ENCODE results near the gene FGFR3. TPM values are rescaled to one million over a fixed set of nuclear protein-coding genes. Genes with fewer than 3 reads are reported as not detected.

Gene FGFR3
- total and polyA plus RNA-seq, 2 of the 8 experiments (the other 6 are each of a cell fraction or from before 2014, with no cell fraction given) = 9.0 to 19.5 TPM

- Histone ChIP-seq H3K23me2 (ENCODE audit: low read depth, low read length) (no peaks in the 10 kb centered on the region), H3K9ac (replicated peaks in 1 of 4; ENCODE audit: extremely low read depth in 1 of 4, low read depth in 3 of 4, low read length in 3 of 4) (no peak overlapping the region), H4K5ac (ENCODE audit: insufficient read length, low read depth, low read length) (no peak overlapping the region), H2BK12ac (ENCODE audit: low read depth, low read length) (no peak overlapping the region), H2BK5ac (ENCODE audit: low read depth, low read length) (no peak overlapping the region), H3K79me1 (ENCODE audit: low read depth, low read length) (no peaks in the 10 kb centered on the region), H3K23ac (ENCODE audit: insufficient read length) (no peak overlapping the region), H2AFZ (ENCODE audit: low read length) (no peak overlapping the region), H2BK15ac (ENCODE audit: low read length) (no peak overlapping the region), H3K36me3 (ENCODE audit: control insufficient read depth in 2 of 4, insufficient read depth in 4 of 4, low read length in 3 of 4) (no peaks in the 10 kb centered on the region), H3K79me2 (ENCODE audit: control insufficient read depth in 1 of 2, insufficient read depth in 2 of 2, low read length in 2 of 2) (no peaks in the 10 kb centered on the region), H3K27ac (ENCODE audit: low read depth, low read length) (no peak overlapping the region), H3K27me3 (replicated peaks in 1 of 4; ENCODE audit: control insufficient read depth in 3 of 4, extremely low read depth in 1 of 4, insufficient read depth in 3 of 4, low read length in 3 of 4) (peaks cover 0 to 2% (median 0%) of the 10 kb centered on the region in 4 experiments; a peak in 1 of 7 replicates), H3K4ac (replicated peaks; ENCODE audit: insufficient read length, low read depth, low read length) (no peak overlapping the region), H2BK120ac (replicated peaks; ENCODE audit: low read depth, low read length) (no peak overlapping the region), H4K91ac (replicated peaks; ENCODE audit: insufficient read length, low read length) (no peak overlapping the region), H4K8ac (ENCODE audit: extremely low read depth, insufficient read depth, low read length) (no peak overlapping the region; the same call in 1 of the 2 replicates), H3K4me2 (ENCODE audit: insufficient read depth in 1 of 2, low read depth in 2 of 2, low read length in 2 of 2) (no peak overlapping the region), H3K9me3 (ENCODE audit: insufficient read depth in 2 of 2, low read depth in 1 of 2, low read length in 1 of 2) (no peaks in the 10 kb centered on the region), H3K18ac (ENCODE audit: extremely low read depth, low read length) (no peak overlapping the region), H2BK20ac (ENCODE audit: low read length) (no peak overlapping the region), H3K14ac (ENCODE audit: insufficient read length) (no peak overlapping the region), H3K56ac (replicated peaks; ENCODE audit: insufficient read length, low read depth, low read length) (no peak overlapping the region), H2AK5ac (ENCODE audit: low read depth, low read length) (no peak overlapping the region), H4K20me1 (replicated peaks in 1 of 2; ENCODE audit: control insufficient read depth in 1 of 2, insufficient read depth in 2 of 2, low read length in 2 of 2) (no peaks in the 10 kb centered on the region), H3K4me1 (replicated peaks in 1 of 4; ENCODE audit: control insufficient read depth in 3 of 4, insufficient read depth in 4 of 4, low read length in 3 of 4) (peaks cover 0 to 18% (median 13%) of the 10 kb centered on the region in 4 experiments; a peak in 6 of 7 replicates), H3K4me3 (ENCODE audit: extremely low read depth in 1 of 4, insufficient read depth in 2 of 4, low read depth in 3 of 4, low read length in 4 of 4) (no peak overlapping the region)
- DNase-seq (ENCODE audit: low read depth in 1 of 2, low spot score in 2 of 2) (no peak), FAIRE-seq (no peak)
- POLR2A ChIA-PET (ENCODE audit: partially characterized antibody) = interaction anchor here (0.7 to 17.2 kb wide), 3 partner anchors 8 to 9 kb away, joined by 4 to 170 read pairs (median 4); partner anchors contain the start of gene FGFR3
- TF ChIP-seq RAD21 (IDR thresholded peaks at IDR 0.05 in 1 of 2, conservative IDR thresholded peaks at IDR 0.05 in 1 of 2; ENCODE audit: low read depth in 2 of 2, low read length in 2 of 2) = no peak
- CTCF ChIA-PET (ENCODE audit: partially characterized antibody) = interaction anchor here (0.6 to 71.2 kb wide), 4 partner anchors 6 to 120 kb away, joined by 3 to 2507 read pairs (median 1257); partner anchors contain the start of gene FGFR3
- WGBS, 2 experiments (ENCODE audit: extremely low coverage in 1 of 2, insufficient coverage in 1 of 2, insufficient read length in 1 of 2, insufficient replicate concordance in 2 of 2, low coverage in 1 of 2, low lambda C conversion rate in 2 of 2, missing lambda C conversion rate in 1 of 2) = 90% methylated on average over 7 of the region's 10 CpGs; no CpG with 5 or more reads in 1 of the 2 experiments
Measured at GRCh38 chr4:1783015-1783414, 10.1 kb upstream of the FGFR3 start.

Measured in H1 (cell line).